ENCODE results near the gene ZNF581. TPM values are rescaled to one million over a fixed set of nuclear protein-coding genes. Genes with fewer than 3 reads are reported as not detected.

ZNF581 gene
- total RNA-seq, 1 donor from 2014 or later: 22.2 TPM

GRCh38 chr19:55611300-55611982, 32.0 kb upstream of the ZNF581 start:
- DNase-seq (ENCODE audit: low spot score): no peak

GRCh38 chr19:55611983-55612645, 31.3 kb upstream of the ZNF581 start:
- no peak for DNase-seq (ENCODE audit: low spot score)

GRCh38 chr19:55613396-55613795, 30.1 kb upstream of the ZNF581 start:
- no peak for DNase-seq (ENCODE audit: low spot score)

GRCh38 chr19:55613930-55614710, 29.3 kb upstream of the ZNF581 start:
- DNase-seq (ENCODE audit: low spot score): no peak

- DNase-seq (ENCODE audit: low spot score): no peak
These were observed 28.5 kb upstream of the ZNF581 start for GRCh38 chr19:55614711-55615542.

GRCh38 chr19:55615543-55616394, 27.7 kb upstream of the ZNF581 start:
- no peak for DNase-seq (ENCODE audit: low spot score)

GRCh38 chr19:55616395-55616875, 27.0 kb upstream of the ZNF581 start:
- no peak for DNase-seq (ENCODE audit: low spot score)

GRCh38 chr19:55617426-55617825, 26.0 kb upstream of the ZNF581 start:
- DNase-seq (ENCODE audit: low spot score): no peak

GRCh38 chr19:55618426-55618825, 25.0 kb upstream of the ZNF581 start:
- DNase-seq (ENCODE audit: low spot score): no peak

- DNase-seq (ENCODE audit: low spot score): no peak
These were observed 24.2 kb upstream of the ZNF581 start for GRCh38 chr19:55619286-55619685.

- no peak for DNase-seq (ENCODE audit: low spot score)
These were observed 22.8 kb upstream of the ZNF581 start for GRCh38 chr19:55620410-55621204.

- no peak for DNase-seq (ENCODE audit: low spot score)
These were observed 22.2 kb upstream of the ZNF581 start for GRCh38 chr19:55621205-55621672.

GRCh38 chr19:55621673-55622231, 21.7 kb upstream of the ZNF581 start:
- DNase-seq (ENCODE audit: low spot score): no peak

GRCh38 chr19:55622242-55622969, 21.0 kb upstream of the ZNF581 start:
- no peak for DNase-seq (ENCODE audit: low spot score)

GRCh38 chr19:55623130-55623529, 20.3 kb upstream of the ZNF581 start:
- no peak for DNase-seq (ENCODE audit: low spot score)

GRCh38 chr19:55623561-55623960, 19.9 kb upstream of the ZNF581 start:
- DNase-seq (ENCODE audit: low spot score): no peak

- DNase-seq (ENCODE audit: low spot score): peak; percentile 94
These were observed 19.1 kb upstream of the ZNF581 start, which contains the start of gene ZNF784 for GRCh38 chr19:55624109-55625003. ZNF784 (minus strand) TSS chr19:55624566; CDS start chr19:55624561, 5 bp downstream.

- DNase-seq (ENCODE audit: low spot score): no peak
These were observed 18.5 kb upstream of the ZNF581 start for GRCh38 chr19:55625004-55625326.

Data from mucosa of gallbladder (tissue), 1 donor.